Mucosa of rectum (tissue), 2 donors: Measurements from ENCODE around the gene HOXA10.
A peak's percentile ranks its signal among the peaks of the same experiment; 100 is the strongest.

Experiments
- H3K27ac ChIP-seq, 2 donors: one replicate each; pipeline ENCODE4 v1.7.0; 2013; ENCODE audit warnings: inconsistent platforms in 2 of 2, low read depth in 2 of 2, low read length in 2 of 2
- H3K27me3 ChIP-seq, 2 donors: one replicate each; pipeline ENCODE4 v1.7.0; 2013; ENCODE audit warnings: low read length in 2 of 2; ENCODE audit not compliant: control insufficient read depth in 2 of 2, insufficient read depth in 2 of 2
- H3K36me3 ChIP-seq, 2 donors: one replicate each; pipeline ENCODE4 v1.7.0; 2013; ENCODE audit warnings: low read length in 2 of 2; ENCODE audit not compliant: control insufficient read depth in 2 of 2, insufficient read depth in 2 of 2
- H3K4me1 ChIP-seq, 2 donors: one replicate each; pipeline ENCODE4 v1.7.0; 2013; ENCODE audit warnings: low read length in 2 of 2, mild to moderate bottlenecking in 1 of 2; ENCODE audit not compliant: control insufficient read depth in 2 of 2, insufficient read depth in 2 of 2
- H3K4me3 ChIP-seq, 2 donors: one replicate each; pipeline ENCODE4 v1.7.0; 2013; ENCODE audit warnings: low read length in 2 of 2
- H3K9ac ChIP-seq, 2 donors: one replicate each; pipeline ENCODE4 v1.7.0; 2013; ENCODE audit warnings: low read length in 2 of 2, low read depth in 1 of 2, mild to moderate bottlenecking in 1 of 2
- H3K9me3 ChIP-seq, 2 donors: one replicate each; pipeline ENCODE4 v1.7.0; 2013; ENCODE audit warnings: low read length in 2 of 2; ENCODE audit not compliant: control insufficient read depth in 2 of 2
- donor health status: healthy.
- donor health status: Normal muscosa, but diverticular disease.

The HOXA10 gene

GRCh38 chr7:27143950-27144780, 30.0 kb downstream of the HOXA10 start:
- Histone ChIP-seq H3K27me3 (no peaks in the 10 kb centered on the region), H3K36me3 (peaks cover 5 to 9% of the 10 kb centered on the region in 2 donors), H3K9me3 (no peaks in the 10 kb centered on the region), H3K4me3 (peak overlapping the region; percentile 56 to 79), H3K4me1 (peaks cover 36 to 68% of the 10 kb centered on the region in 2 donors), H3K27ac (peak overlapping the region; percentile 93 to 99), H3K9ac (peak overlapping the region; percentile 52 to 86)

- Histone ChIP-seq H3K9ac (peak within 1 kb of the TSS; percentile 85 to 86), H3K9me3 (no peaks in the 10 kb centered on the region), H3K27me3 (no peaks in the 10 kb centered on the region), H3K27ac (peak within 1 kb of the TSS; percentile 93 to 99), H3K4me1 (peaks cover 31 to 60% of the 10 kb centered on the region in 2 donors), H3K4me3 (peak within 1 kb of the TSS; percentile 78 to 79), H3K36me3 (peaks cover 5 to 9% of the 10 kb centered on the region in 2 donors)
Measured at GRCh38 chr7:27143023-27143949, 30.8 kb downstream of the HOXA10 start, which contains the start of gene HOXA5. Gene HOXA5 (minus strand): TSS chr7:27143681. CDS start chr7:27143607, 74 bp downstream.

- Histone ChIP-seq H3K9me3 (no peaks in the 10 kb centered on the region), H3K27me3 (no peaks in the 10 kb centered on the region), H3K4me1 (peaks cover 27 to 62% of the 10 kb centered on the region in 2 donors), H3K4me3 (peak overlapping the region; percentile 78 to 79), H3K36me3 (peaks cover 5 to 9% of the 10 kb centered on the region in 2 donors), H3K9ac (peak overlapping the region; percentile 85 to 86), H3K27ac (peak overlapping the region; percentile 93 to 99)
Measured at GRCh38 chr7:27142580-27143022, 31.5 kb downstream of the HOXA10 start.

GRCh38 chr7:27141923-27142579, 32.1 kb downstream of the HOXA10 start:
- no peaks in the 10 kb centered on the region for H3K27me3 ChIP-seq

GRCh38 chr7:27141137-27141922, 32.8 kb downstream of the HOXA10 start:
- no peaks in the 10 kb centered on the region for H3K27me3 ChIP-seq
- H3K9me3 ChIP-seq, result no peaks in the 10 kb centered on the region
- peak overlapping the region; percentile 78 to 79 for H3K4me3 ChIP-seq
- peaks cover 24 to 60% of the 10 kb centered on the region in 2 donors for H3K4me1 ChIP-seq
- peak overlapping the region; percentile 93 to 99 for H3K27ac ChIP-seq
- peak overlapping the region; percentile 85 to 86 for H3K9ac ChIP-seq
- H3K36me3 ChIP-seq, result peaks cover 5 to 7% of the 10 kb centered on the region in 2 donors

More at GRCh38 chr7:27141923-27142579, 32.1 kb downstream of the HOXA10 start:
- Histone ChIP-seq H3K27ac (peak overlapping the region; percentile 93 to 99), H3K4me1 (peaks cover 24 to 62% of the 10 kb centered on the region in 2 donors), H3K9ac (peak overlapping the region; percentile 85 to 86), H3K9me3 (no peaks in the 10 kb centered on the region), H3K4me3 (peak overlapping the region; percentile 78 to 79), H3K36me3 (peaks cover 5 to 9% of the 10 kb centered on the region in 2 donors)

DNA sequence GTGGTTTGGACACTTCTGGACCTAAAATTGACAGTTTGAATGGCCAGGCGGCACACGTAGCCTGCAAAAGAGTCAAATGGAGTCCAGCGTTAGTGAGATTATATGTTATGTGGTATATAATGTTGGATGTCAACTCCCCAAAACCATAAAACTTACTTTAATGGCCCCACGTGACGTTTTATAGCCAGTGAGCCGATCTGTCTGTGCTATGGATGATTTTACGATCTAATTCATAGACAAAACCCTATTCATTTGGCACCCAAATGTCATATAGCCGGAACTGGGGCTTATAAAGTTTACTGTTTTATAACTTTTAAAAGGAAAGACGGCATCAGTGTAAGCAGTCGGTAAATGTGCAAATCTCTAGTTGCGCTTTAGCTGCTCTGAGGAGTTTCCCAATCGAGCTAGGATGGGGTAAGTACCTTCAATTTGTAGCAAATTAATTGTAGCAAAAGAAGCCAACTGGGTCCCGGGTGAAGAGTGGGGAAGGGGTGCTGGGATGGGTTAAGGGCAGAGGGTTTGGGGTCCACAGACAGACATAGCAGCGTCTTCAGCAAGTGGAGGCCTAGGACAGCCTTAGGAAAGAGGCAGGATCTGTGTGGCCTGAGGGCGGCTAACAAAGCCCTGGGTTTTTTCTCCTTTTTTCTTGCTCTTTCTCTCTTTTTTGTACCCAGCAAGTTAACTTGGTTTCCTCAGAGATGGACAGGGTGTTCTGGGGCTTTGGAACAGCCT, 33.8 kb downstream of the HOXA10 start:
- Histone ChIP-seq H3K4me1 (peaks cover 26 to 59% of the 10 kb centered on the region in 2 donors), H3K4me3 (peak overlapping the region; percentile 75 to 78), H3K9ac (peak overlapping the region; percentile 61 to 86), H3K9me3 (no peaks in the 10 kb centered on the region), H3K27ac (peak overlapping the region; percentile 79 to 80), H3K27me3 (no peaks in the 10 kb centered on the region), H3K36me3 (peaks cover 3 to 5% of the 10 kb centered on the region in 2 donors)

DNA sequence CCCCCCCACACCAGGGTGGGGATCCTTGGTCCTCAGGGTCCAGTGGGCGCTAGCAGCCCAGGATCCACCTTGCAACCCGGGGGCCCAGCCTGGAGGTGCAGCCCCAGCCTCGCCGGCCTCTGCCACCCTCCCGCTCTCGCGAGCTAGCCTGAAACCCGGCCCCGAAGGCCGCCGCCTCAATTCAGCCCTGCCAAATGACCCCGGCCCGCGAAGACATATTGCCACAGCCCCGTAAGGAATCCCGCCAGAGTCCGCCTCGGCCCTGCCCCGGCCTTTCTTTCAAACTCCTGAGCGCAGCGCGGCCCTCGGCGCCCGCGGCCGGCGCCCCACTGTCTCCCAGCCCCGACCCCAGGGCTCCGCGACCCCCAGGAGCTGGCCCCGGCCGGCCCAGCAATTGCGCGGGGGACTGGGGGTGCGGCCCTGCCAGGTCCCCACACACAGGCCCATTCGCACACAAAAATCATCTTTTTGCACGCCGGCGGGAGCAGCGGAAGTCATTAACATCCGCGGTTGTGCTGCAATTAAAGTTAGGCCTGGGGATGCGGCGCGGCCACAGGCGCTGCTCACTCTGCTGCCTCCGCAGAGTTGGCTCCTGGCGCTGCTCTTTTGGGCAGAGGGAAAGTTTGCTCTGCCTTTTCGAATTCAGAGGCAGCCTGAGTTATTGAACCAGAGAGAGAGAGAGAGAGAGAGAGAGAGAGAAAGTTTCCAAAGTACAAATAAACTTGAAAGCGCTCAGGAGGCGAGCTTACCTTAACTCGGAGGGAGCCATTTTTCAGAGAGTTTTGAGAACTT, 34.6 kb downstream of the HOXA10 start:
- H3K27me3 ChIP-seq, result no peaks in the 10 kb centered on the region
- peaks cover 28 to 58% of the 10 kb centered on the region in 2 donors for H3K4me1 ChIP-seq
- no peaks in the 10 kb centered on the region for H3K9me3 ChIP-seq
- H3K36me3 ChIP-seq, result peaks cover 0 to 3% of the 10 kb centered on the region in 2 donors
- peak overlapping the region; percentile 79 to 80 for H3K27ac ChIP-seq
- H3K9ac ChIP-seq, result peak overlapping the region; percentile 61 to 86
- H3K4me3 ChIP-seq, result peak overlapping the region; percentile 75 to 78

DNA sequence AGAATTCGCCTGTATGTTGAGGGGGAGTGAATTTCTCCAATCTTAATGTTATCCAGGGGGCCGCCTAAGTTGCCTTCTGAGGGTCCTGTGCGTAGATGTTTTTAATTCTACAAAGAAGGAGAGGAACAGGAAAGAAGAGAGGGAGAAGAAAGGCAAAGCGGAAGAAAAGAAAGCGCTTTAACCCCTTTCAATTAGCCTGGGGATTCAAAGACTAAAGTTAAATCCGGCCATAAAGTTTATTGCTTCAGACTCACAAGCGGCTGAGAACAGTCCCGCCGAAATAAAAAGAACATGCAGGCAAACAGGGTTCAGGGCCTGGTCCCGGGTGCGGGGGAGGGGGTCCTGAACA, 35.2 kb downstream of the HOXA10 start:
- H3K4me1 ChIP-seq, result peaks cover 32 to 58% of the 10 kb centered on the region in 2 donors
- H3K27ac ChIP-seq, result peak overlapping the region; percentile 79 to 80
- H3K4me3 ChIP-seq, result peak overlapping the region; percentile 75 to 78
- H3K9me3 ChIP-seq, result no peaks in the 10 kb centered on the region
- no peaks in the 10 kb centered on the region for H3K27me3 ChIP-seq
- peak overlapping the region; percentile 43 to 86 for H3K9ac ChIP-seq
- no peaks in the 10 kb centered on the region for H3K36me3 ChIP-seq
